Activated CD4-positive, alpha-beta T cell treated with anti-CD3 and anti-CD28 coated beads for 48 hours (primary cell): ENCODE results near the gene SRGAP2.
"Not testable (repeated sequence)": the region's sequence is repeated elsewhere in the genome, so short reads cannot be mapped to it uniquely, and the experiment has no call there.

ENCODE experiments used
- DNase-seq: peaks from one replicate; pipeline ENCODE4 v3.0.0-alpha.2; 2020

Gene SRGAP2

GRCh38 chr1:206203364-206204158 is at the start of gene SRGAP2:
Gene SRGAP2 (plus strand): TSS chr1:206203541. CDS start chr1:206205971, 2,430 bp downstream.
- peak; percentile 61 for DNase-seq

- DNase-seq, result not testable (repeated sequence)
These were observed 35.9 kb upstream of the SRGAP2 start for GRCh38 chr1:206167350-206168029.

- DNase-seq, result not testable (repeated sequence)
These were observed 33.5 kb upstream of the SRGAP2 start for GRCh38 chr1:206169794-206170193.

- not testable (repeated sequence) for DNase-seq
These were observed 30.1 kb upstream of the SRGAP2 start for GRCh38 chr1:206173110-206173719.

- DNase-seq, result not testable (repeated sequence)
These were observed 29.0 kb upstream of the SRGAP2 start for GRCh38 chr1:206174182-206174868.

GRCh38 chr1:206175459-206176113 is 27.8 kb upstream of the SRGAP2 start:
- not testable (repeated sequence) for DNase-seq

- peak; percentile 40 for DNase-seq
These were observed 27.2 kb upstream of the SRGAP2 start for GRCh38 chr1:206176114-206176502.

GRCh38 chr1:206178061-206178989 is 25.0 kb upstream of the SRGAP2 start:
- DNase-seq, result not testable (repeated sequence)

- DNase-seq, result not testable (repeated sequence)
These were observed 23.7 kb upstream of the SRGAP2 start for GRCh38 chr1:206179666-206180065.

- not testable (repeated sequence) for DNase-seq
These were observed 20.7 kb upstream of the SRGAP2 start for GRCh38 chr1:206182368-206183317.

- DNase-seq, result not testable (repeated sequence)
These were observed 19.6 kb upstream of the SRGAP2 start for GRCh38 chr1:206183788-206184187.

- not testable (repeated sequence) for DNase-seq
These were observed 17.6 kb upstream of the SRGAP2 start for GRCh38 chr1:206185778-206186177.

GRCh38 chr1:206186826-206187225 is 16.5 kb upstream of the SRGAP2 start:
- not testable (repeated sequence) for DNase-seq

GRCh38 chr1:206195182-206195581 is 8.2 kb upstream of the SRGAP2 start:
- DNase-seq, result not testable (repeated sequence)

GRCh38 chr1:206196748-206197424 is 6.5 kb upstream of the SRGAP2 start:
- not testable (repeated sequence) for DNase-seq

GRCh38 chr1:206202789-206203363 is 465 bp upstream of the SRGAP2 start, which contains the start of gene FAM72A:
Gene FAM72A (minus strand): TSS chr1:206202839. CDS start chr1:206202025, 814 bp downstream.
- peak; percentile 97 for DNase-seq

GRCh38 chr1:206204159-206204511 is 794 bp downstream of the SRGAP2 start:
- peak; percentile 20 for DNase-seq

GRCh38 chr1:206204871-206205270 is 1.5 kb downstream of the SRGAP2 start:
- DNase-seq, result peak; percentile 4

GRCh38 chr1:206205569-206205968 is 2.2 kb downstream of the SRGAP2 start:
- DNase-seq, result peak; percentile 16
